HCT116 (cell line): ENCODE measurements around the gene CDCA7. TPM values are rescaled to one million over a fixed set of nuclear protein-coding genes. Genes with fewer than 3 reads are reported as not detected.

Source experiments
- ATAC-seq: fragments of 200-7000 bp; cut with Tn5 transposase; 2 replicates; pipeline ENCODE4 v1.9.1; 2020; ENCODE audit warnings: mild to moderate bottlenecking, moderate library complexity
- BruUV-seq: library from RNA; stranded (reverse); fragments of 400-500 nt; replicated peaks from 2 replicates; lab custom pipeline; 2021; lab: Mats Ljungman, UMichigan
- CTCF ChIA-PET: fragments of 300-600 bp; sonication (Branson Sonifier 250); formaldehyde crosslinking; loops from one replicate; lab custom pipeline; 2021; ENCODE audit warnings: antibody characterized with exemption; lab: Charles Lee
- POLR2A ChIA-PET: fragments of 300-600, 350-600 bp; sonication (Branson Sonifier 250); formaldehyde crosslinking; loops from one replicate; lab custom pipeline; 2021; ENCODE audit warnings: antibody characterized with exemption; lab: Charles Lee
- RAD21 ChIA-PET, 2 experiments: fragments of 300-600 bp; sonication (Branson Sonifier 250); formaldehyde crosslinking; loops; one replicate each; lab custom pipeline; 2023; ENCODE audit warnings: low total read pairs in 2 of 2; ENCODE audit not compliant: uncharacterized antibody in 2 of 2, unreplicated experiment in 2 of 2, low non-redundant PET in 1 of 2; lab: Charles Lee
- DNase-seq: peaks from one replicate; pipeline ENCODE4 v3.0.0-alpha.2; 2010; ENCODE audit warnings: low read depth, low spot score
- H2AFZ ChIP-seq: fragments of 200-600 bp; shearing (Covaris generic), sonication (generic); 2 replicates; pipeline ENCODE4 v1.6.1; 2017; ENCODE audit warnings: low read depth, mixed run types, mixed read lengths, antibody characterized with exemption, low read length; ENCODE audit not compliant: poor library complexity, severe bottlenecking
- H3K27ac ChIP-seq: 2 replicates; pipeline ENCODE4 v1.5.1; 2012; ENCODE audit warnings: low read depth, low read length
- H3K27me3 ChIP-seq: fragments of 200-600 bp; sonication (generic); 2 replicates; pipeline ENCODE4 v1.6.1; 2016; ENCODE audit warnings: mixed run types, low read length, mixed read lengths; ENCODE audit not compliant: insufficient read depth
- H3K36me3 ChIP-seq, 2 experiments: fragments of 200-500 bp in 1 of 2; fragments of 200-600 bp in 1 of 2; sonication (Bioruptor generic) in 1 of 2; sonication (generic) in 1 of 2; 2 replicates each; pipeline versions ENCODE4 v1.5.1 to v1.6.1; 2014 to 2016; ENCODE audit warnings: low read length in 2 of 2, inconsistent platforms in 1 of 2, mixed read lengths in 1 of 2, mixed run types in 1 of 2; ENCODE audit not compliant: insufficient read depth in 2 of 2, control insufficient read depth in 1 of 2
- H3K4me1 ChIP-seq, 2 experiments: fragments of 200-600 bp in 1 of 2; sonication (generic) in 1 of 2; 2 replicates each; pipeline versions ENCODE4 v1.5.1 to v1.6.1; 2012 to 2017; ENCODE audit warnings: low read length in 2 of 2, inconsistent platforms in 1 of 2, mild to moderate bottlenecking in 1 of 2, mixed read lengths in 1 of 2, mixed run types in 1 of 2, moderate library complexity in 1 of 2; ENCODE audit not compliant: insufficient read depth in 2 of 2, control insufficient read depth in 1 of 2
- H3K4me2 ChIP-seq: fragments of 200-600 bp; sonication (generic); 2 replicates; pipeline ENCODE4 v1.6.1; 2017; ENCODE audit warnings: mixed run types, low read length, mixed read lengths
- H3K4me3 ChIP-seq, 2 experiments: fragments of 200-600 bp in 1 of 2; sonication (generic) in 1 of 2; replicated peaks in 1 of 2; 2 replicates each; pipeline ENCODE4 v1.5.1; 2011 to 2016; ENCODE audit warnings: low read length in 2 of 2, control low read depth in 1 of 2, low read depth in 1 of 2, mild to moderate bottlenecking in 1 of 2, mixed read lengths in 1 of 2, mixed run types in 1 of 2
- H3K79me2 ChIP-seq: fragments of 200-600 bp; sonication (generic); 2 replicates; pipeline ENCODE4 v1.6.1; 2017; ENCODE audit warnings: mild to moderate bottlenecking, mixed run types, low read length, moderate library complexity, mixed read lengths; ENCODE audit not compliant: insufficient read depth
- H3K9ac ChIP-seq: fragments of 200-600 bp; sonication (generic); 2 replicates; pipeline ENCODE4 v1.6.1; 2016; ENCODE audit warnings: low read length, mixed read lengths
- H3K9me2 ChIP-seq: fragments of 200-600 bp; sonication (generic), shearing (Covaris generic); 2 replicates; pipeline ENCODE4 v1.6.1; 2017; ENCODE audit warnings: mixed run types, mild to moderate bottlenecking, moderate library complexity; ENCODE audit not compliant: insufficient read depth
- H3K9me3 ChIP-seq, 2 experiments: fragments of 200-500 bp in 1 of 2; fragments of 200-600 bp in 1 of 2; sonication (Bioruptor generic) in 1 of 2; sonication (generic) in 1 of 2; 2 replicates each; pipeline ENCODE4 v1.6.1; 2014 to 2017; ENCODE audit warnings: low read length in 2 of 2, mixed read lengths in 2 of 2, inconsistent platforms in 1 of 2, low read depth in 1 of 2, mild to moderate bottlenecking in 1 of 2, mixed run types in 1 of 2, moderate library complexity in 1 of 2; ENCODE audit not compliant: control insufficient read depth in 1 of 2, insufficient read depth in 1 of 2
- H4K20me1 ChIP-seq: fragments of 200-600 bp; sonication (generic), shearing (Covaris generic); 2 replicates; pipeline ENCODE4 v1.6.1; 2017; ENCODE audit warnings: mixed run types, mild to moderate bottlenecking, moderate library complexity; ENCODE audit not compliant: insufficient read depth
- CBX3 ChIP-seq: IDR thresholded peaks from 2 replicates; pipeline ENCODE4 v1.6.1; 2012; ENCODE audit warnings: low read depth
- CEBPB ChIP-seq: IDR thresholded peaks from 2 replicates; pipeline ENCODE4 v1.6.1; 2012; ENCODE audit warnings: low read depth
- POLR2A ChIP-seq: IDR thresholded peaks from 2 replicates; pipeline ENCODE4 v1.7.0; 2011; ENCODE audit warnings: borderline replicate concordance; ENCODE audit not compliant: insufficient read depth, insufficient read length; ENCODE audit errors: extremely low read depth
- RAD21 ChIP-seq: IDR thresholded peaks from 2 replicates; pipeline ENCODE4 v1.6.1; 2012; ENCODE audit warnings: low read depth, mild to moderate bottlenecking
- SRF ChIP-seq: IDR thresholded peaks from 2 replicates; pipeline ENCODE4 v1.6.1; 2012; ENCODE audit warnings: low read depth
- YY1 ChIP-seq: IDR thresholded peaks from 2 replicates; pipeline ENCODE4 v1.6.1; 2011; ENCODE audit warnings: low read length, low read depth, moderate library complexity, mild to moderate bottlenecking; ENCODE audit not compliant: insufficient replicate concordance; ENCODE audit errors: extremely low read depth
- ZFX ChIP-seq: fragments of 450-650 bp; IDR thresholded peaks from 2 replicates; pipeline ENCODE4 v1.6.1; 2017
- ZNF274 ChIP-seq: fragments of 200-500 bp; sonication (Bioruptor generic); IDR thresholded peaks from 2 replicates; pipeline ENCODE4 v1.6.1; 2014; ENCODE audit warnings: mild to moderate bottlenecking, low read depth, low read length, inconsistent platforms
- intact Hi-C: fragments of 100-400 bp; cut with micrococcal nuclease; formaldehyde crosslinking; loops from 2 replicates; pipeline ENCODE4 v1.10.0; 2022
- total RNA-seq: library from RNA; stranded (reverse); gene quantifications from one replicate; pipeline ENCODE4 v1.2.1, GENCODE V29; 2021; ENCODE audit not compliant: unreplicated experiment
- TF ChIP-seq, protein P1 (sequence below): IDR thresholded peaks from 2 replicates; pipeline ENCODE4 v1.6.1; 2011; ENCODE audit warnings: mild to moderate bottlenecking, low read length, moderate library complexity; ENCODE audit not compliant: insufficient replicate concordance; ENCODE audit errors: extremely low read depth
- TF ChIP-seq, protein P2 (sequence below): IDR thresholded peaks from 2 replicates; pipeline ENCODE4 v1.6.1; 2012
- TF ChIP-seq, protein P3 (sequence below): IDR thresholded peaks from 2 replicates; pipeline ENCODE4 v1.6.1; 2012; ENCODE audit warnings: low read depth
- TF ChIP-seq, protein P4 (sequence below): IDR thresholded peaks from 2 replicates; pipeline ENCODE4 v1.6.1; 2012

The CDCA7 gene
- total RNA-seq, 1 experiment from 2014 or later: 57.9 TPM

DNA sequence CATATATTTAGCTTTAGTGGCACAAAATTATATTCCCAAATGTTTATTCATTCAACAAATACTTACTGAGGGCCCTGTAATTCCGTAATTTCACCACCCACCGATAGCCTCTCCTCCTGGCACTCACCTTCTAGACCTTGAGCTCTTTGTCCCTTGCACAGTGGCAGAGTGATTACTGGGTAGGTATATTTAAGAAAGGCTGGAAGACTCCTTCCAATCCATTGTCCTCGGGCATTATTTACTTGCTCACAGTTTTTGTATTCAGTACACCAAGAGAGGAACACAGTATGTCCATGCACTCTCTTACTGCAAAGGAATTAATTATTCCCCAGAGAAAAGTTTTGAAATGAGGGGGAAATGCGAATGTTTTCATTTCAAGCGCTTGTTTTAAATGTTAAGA is 1.1 kb upstream of the CDCA7 start:
- Histone ChIP-seq H3K79me2 (peaks cover 36% of the 10 kb centered on the region), H3K9me2 (no peaks in the 10 kb centered on the region), H3K36me3 (0 out of 4 replicates have a peak, but pooled peaks cover 0 to 1% of the 10 kb centered on the region in 2 experiments), H2AFZ (peak overlapping the region; percentile 87), H3K4me1 (peaks cover 4 to 16% of the 10 kb centered on the region in 2 experiments; a peak in 3 of 4 replicates)
- no TSS peak for BruUV-seq
- RAD21 ChIA-PET: no interaction called here
- TF ChIP-seq, protein P1, sequence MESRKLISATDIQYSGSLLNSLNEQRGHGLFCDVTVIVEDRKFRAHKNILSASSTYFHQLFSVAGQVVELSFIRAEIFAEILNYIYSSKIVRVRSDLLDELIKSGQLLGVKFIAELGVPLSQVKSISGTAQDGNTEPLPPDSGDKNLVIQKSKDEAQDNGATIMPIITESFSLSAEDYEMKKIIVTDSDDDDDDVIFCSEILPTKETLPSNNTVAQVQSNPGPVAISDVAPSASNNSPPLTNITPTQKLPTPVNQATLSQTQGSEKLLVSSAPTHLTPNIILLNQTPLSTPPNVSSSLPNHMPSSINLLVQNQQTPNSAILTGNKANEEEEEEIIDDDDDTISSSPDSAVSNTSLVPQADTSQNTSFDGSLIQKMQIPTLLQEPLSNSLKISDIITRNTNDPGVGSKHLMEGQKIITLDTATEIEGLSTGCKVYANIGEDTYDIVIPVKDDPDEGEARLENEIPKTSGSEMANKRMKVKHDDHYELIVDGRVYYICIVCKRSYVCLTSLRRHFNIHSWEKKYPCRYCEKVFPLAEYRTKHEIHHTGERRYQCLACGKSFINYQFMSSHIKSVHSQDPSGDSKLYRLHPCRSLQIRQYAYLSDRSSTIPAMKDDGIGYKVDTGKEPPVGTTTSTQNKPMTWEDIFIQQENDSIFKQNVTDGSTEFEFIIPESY: no peak
- no peak for TF ChIP-seq ZNF274
- TF ChIP-seq, protein P2, sequence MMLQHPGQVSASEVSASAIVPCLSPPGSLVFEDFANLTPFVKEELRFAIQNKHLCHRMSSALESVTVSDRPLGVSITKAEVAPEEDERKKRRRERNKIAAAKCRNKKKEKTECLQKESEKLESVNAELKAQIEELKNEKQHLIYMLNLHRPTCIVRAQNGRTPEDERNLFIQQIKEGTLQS: no peak
- no peak for TF ChIP-seq SRF
- no peak for TF ChIP-seq RAD21
- no peak for TF ChIP-seq CEBPB
- no peak for TF ChIP-seq ZFX
- TF ChIP-seq, protein P3, sequence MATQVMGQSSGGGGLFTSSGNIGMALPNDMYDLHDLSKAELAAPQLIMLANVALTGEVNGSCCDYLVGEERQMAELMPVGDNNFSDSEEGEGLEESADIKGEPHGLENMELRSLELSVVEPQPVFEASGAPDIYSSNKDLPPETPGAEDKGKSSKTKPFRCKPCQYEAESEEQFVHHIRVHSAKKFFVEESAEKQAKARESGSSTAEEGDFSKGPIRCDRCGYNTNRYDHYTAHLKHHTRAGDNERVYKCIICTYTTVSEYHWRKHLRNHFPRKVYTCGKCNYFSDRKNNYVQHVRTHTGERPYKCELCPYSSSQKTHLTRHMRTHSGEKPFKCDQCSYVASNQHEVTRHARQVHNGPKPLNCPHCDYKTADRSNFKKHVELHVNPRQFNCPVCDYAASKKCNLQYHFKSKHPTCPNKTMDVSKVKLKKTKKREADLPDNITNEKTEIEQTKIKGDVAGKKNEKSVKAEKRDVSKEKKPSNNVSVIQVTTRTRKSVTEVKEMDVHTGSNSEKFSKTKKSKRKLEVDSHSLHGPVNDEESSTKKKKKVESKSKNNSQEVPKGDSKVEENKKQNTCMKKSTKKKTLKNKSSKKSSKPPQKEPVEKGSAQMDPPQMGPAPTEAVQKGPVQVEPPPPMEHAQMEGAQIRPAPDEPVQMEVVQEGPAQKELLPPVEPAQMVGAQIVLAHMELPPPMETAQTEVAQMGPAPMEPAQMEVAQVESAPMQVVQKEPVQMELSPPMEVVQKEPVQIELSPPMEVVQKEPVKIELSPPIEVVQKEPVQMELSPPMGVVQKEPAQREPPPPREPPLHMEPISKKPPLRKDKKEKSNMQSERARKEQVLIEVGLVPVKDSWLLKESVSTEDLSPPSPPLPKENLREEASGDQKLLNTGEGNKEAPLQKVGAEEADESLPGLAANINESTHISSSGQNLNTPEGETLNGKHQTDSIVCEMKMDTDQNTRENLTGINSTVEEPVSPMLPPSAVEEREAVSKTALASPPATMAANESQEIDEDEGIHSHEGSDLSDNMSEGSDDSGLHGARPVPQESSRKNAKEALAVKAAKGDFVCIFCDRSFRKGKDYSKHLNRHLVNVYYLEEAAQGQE: no peak
- TF ChIP-seq CBX3: no peak
- no peak for TF ChIP-seq YY1
- TF ChIP-seq, protein P4, sequence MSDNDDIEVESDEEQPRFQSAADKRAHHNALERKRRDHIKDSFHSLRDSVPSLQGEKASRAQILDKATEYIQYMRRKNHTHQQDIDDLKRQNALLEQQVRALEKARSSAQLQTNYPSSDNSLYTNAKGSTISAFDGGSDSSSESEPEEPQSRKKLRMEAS: no peak
- TF ChIP-seq POLR2A: no peak
- TF ChIP-seq, all 23 proteins: peak for 0
- peak overlapping the region; percentile 98; the same call in 1 of the 2 replicates for H3K9ac ChIP-seq
- POLR2A ChIA-PET: no interaction called here
- no peaks in the 10 kb centered on the region for H3K27me3 ChIP-seq
- peak overlapping the region; percentile 87 for H3K4me2 ChIP-seq
- no peaks in the 10 kb centered on the region for H3K9me3 ChIP-seq
- no peak for DNase-seq
- intact Hi-C loops: loop anchor here (10.0 kb wide), 1 partner anchor 329 kb away; no protein-coding TSS in a partner anchor
- no peak for ATAC-seq
- peak overlapping the region in 1 of 2 experiments; percentile 89; a peak in 3 of 4 replicates for H3K4me3 ChIP-seq
- H4K20me1 ChIP-seq: peaks cover 3% of the 10 kb centered on the region; the same call in 1 of the 2 replicates
- H3K27ac ChIP-seq: no peak overlapping the region
- CTCF ChIA-PET: no interaction called here
